ENCODE measurements around the gene PCBP2. TPM values are rescaled to one million over a fixed set of nuclear protein-coding genes. Genes with fewer than 3 reads are reported as not detected.
"Not testable (repeated sequence)": the region's sequence is repeated elsewhere in the genome, so short reads cannot be mapped to it uniquely, and the experiment has no call there.

PCBP2 gene
- total and polyA plus RNA-seq, 11 donors, result 290 to 642 (median 478) TPM

GRCh38 chr12:53418221-53418620 is 33.7 kb upstream of the PCBP2 start:
- Histone ChIP-seq H3K9me3 (no peaks in the 10 kb centered on the region), H3K36me3 (peaks cover 0 to 11% (median 0%) of the 10 kb centered on the region in 9 donors), H3K27me3 (no peaks in the 10 kb centered on the region), H3K4me1 (peaks cover 0 to 42% (median 19%) of the 10 kb centered on the region in 12 donors), H3K4me3 (no peak overlapping the region), H3K27ac (no peak overlapping the region)
- ATAC-seq (no peak), DNase-seq (no peak)
- TF ChIP-seq POLR2A (IDR thresholded peaks at IDR 0.05), result no peak
- WGBS, 4 donors, result 95 to 100% (median 98%) methylated on average over 3 of the region's 3 CpGs
- intact Hi-C loops (cut with DNase I), result no loop called here

GRCh38 chr12:53419756-53420155 is 32.1 kb upstream of the PCBP2 start:
- H3K27ac ChIP-seq, result no peak overlapping the region
- ATAC-seq (no peak), DNase-seq (no peak)
- no peaks in the 10 kb centered on the region for H3K27me3 ChIP-seq
- no peak overlapping the region for H3K4me3 ChIP-seq
- no peaks in the 10 kb centered on the region for H3K36me3 ChIP-seq
- no peaks in the 10 kb centered on the region for H3K9me3 ChIP-seq
- WGBS, 4 donors, result 88 to 97% (median 91%) methylated on average over 2 of the region's 2 CpGs
- intact Hi-C loops (cut with DNase I), result loop anchor here in 4 of 10 donors (1.0 to 5.0 kb wide), 3 partner anchors 67 to 88 kb away; partner anchors contain the start of gene NPFF (in 1 of the 4)
- TF ChIP-seq POLR2A (IDR thresholded peaks at IDR 0.05), result no peak
- TF ChIP-seq, protein P1, sequence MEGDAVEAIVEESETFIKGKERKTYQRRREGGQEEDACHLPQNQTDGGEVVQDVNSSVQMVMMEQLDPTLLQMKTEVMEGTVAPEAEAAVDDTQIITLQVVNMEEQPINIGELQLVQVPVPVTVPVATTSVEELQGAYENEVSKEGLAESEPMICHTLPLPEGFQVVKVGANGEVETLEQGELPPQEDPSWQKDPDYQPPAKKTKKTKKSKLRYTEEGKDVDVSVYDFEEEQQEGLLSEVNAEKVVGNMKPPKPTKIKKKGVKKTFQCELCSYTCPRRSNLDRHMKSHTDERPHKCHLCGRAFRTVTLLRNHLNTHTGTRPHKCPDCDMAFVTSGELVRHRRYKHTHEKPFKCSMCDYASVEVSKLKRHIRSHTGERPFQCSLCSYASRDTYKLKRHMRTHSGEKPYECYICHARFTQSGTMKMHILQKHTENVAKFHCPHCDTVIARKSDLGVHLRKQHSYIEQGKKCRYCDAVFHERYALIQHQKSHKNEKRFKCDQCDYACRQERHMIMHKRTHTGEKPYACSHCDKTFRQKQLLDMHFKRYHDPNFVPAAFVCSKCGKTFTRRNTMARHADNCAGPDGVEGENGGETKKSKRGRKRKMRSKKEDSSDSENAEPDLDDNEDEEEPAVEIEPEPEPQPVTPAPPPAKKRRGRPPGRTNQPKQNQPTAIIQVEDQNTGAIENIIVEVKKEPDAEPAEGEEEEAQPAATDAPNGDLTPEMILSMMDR (IDR thresholded peaks at IDR 0.05), result no peak
- peaks cover 0 to 28% (median 14%) of the 10 kb centered on the region in 12 donors for H3K4me1 ChIP-seq

GRCh38 chr12:53422247-53422646 is 29.7 kb upstream of the PCBP2 start:
- not testable (repeated sequence) for ATAC-seq, H3K9me3 ChIP-seq, H3K27me3 ChIP-seq, H3K4me3 ChIP-seq, H3K27ac ChIP-seq, DNase-seq, H3K36me3 ChIP-seq
- H3K4me1 ChIP-seq, result peaks cover 0 to 15% (median 4%) of the 10 kb centered on the region in 12 donors
- WGBS, 4 donors, result 90 to 95% (median 92%) methylated on average over 12 of the region's 12 CpGs
- intact Hi-C loops (cut with DNase I), result loop anchor here in 1 of 10 donors (5.0 kb wide), 1 partner anchor 85 kb away; the partner anchor contains the start of gene NPFF

DNA sequence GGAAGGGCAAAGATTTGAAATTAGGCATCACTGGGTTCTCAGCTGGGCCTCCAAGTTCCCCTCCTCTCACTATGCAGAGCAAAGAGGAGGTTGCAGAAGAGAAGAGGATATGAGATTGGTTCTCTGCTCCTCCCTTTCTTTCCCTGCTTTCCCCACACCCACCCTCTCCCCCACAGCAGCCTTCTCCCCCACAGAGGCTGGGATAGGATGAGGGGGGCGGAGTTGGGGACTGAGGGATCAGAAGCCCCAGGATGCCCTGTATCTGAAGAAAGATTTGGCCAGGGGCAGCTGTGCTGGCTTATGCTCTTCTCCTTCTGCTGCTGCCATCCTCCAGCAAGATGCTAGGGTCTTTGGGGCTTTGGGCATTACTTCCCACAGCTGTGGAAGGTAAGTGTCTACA is 28.3 kb upstream of the PCBP2 start, which contains the start of gene AMHR2:
Gene AMHR2, plus strand, starts transcription at position 259 of the 400 bp plus-strand sequence. Its CDS starts 80 bp downstream, at position 339.
- H3K9me3 ChIP-seq, result no peaks in the 10 kb centered on the region
- intact Hi-C loops (cut with DNase I), result loop anchor here in 2 of 10 donors (1.0 to 5.0 kb wide), 2 partner anchors 84 to 86 kb away; partner anchors contain the start of gene NPFF (in 1 of the 2)
- 95 to 100% (median 100%) methylated on average over 1 of the region's 1 CpG for WGBS, 4 donors
- no peak within 1 kb of the TSS for H3K4me3 ChIP-seq
- DNase-seq (no peak), ATAC-seq (no peak)
- peaks cover 0 to 15% (median 4%) of the 10 kb centered on the region in 12 donors for H3K4me1 ChIP-seq
- TF ChIP-seq, protein P1 (IDR thresholded peaks at IDR 0.05), result no peak
- no peak for TF ChIP-seq POLR2A (IDR thresholded peaks at IDR 0.05)
- H3K36me3 ChIP-seq, result no peaks in the 10 kb centered on the region
- H3K27me3 ChIP-seq, result no peaks in the 10 kb centered on the region
- no peak within 1 kb of the TSS for H3K27ac ChIP-seq

- ATAC-seq (peak in 2 of 4 donors; percentile 7 to 28), DNase-seq (no peak)
- no peaks in the 10 kb centered on the region for H3K9me3 ChIP-seq
- no peak overlapping the region for H3K4me3 ChIP-seq
- no peaks in the 10 kb centered on the region for H3K36me3 ChIP-seq
- H3K27me3 ChIP-seq, result no peaks in the 10 kb centered on the region
- intact Hi-C loops (cut with DNase I), result loop anchor here in 2 of 10 donors (5.0 kb wide), 1 partner anchor 82 kb away; the partner anchor contains the start of gene NPFF (in 2 of the 2)
- TF ChIP-seq POLR2A (IDR thresholded peaks at IDR 0.05), result no peak
- TF ChIP-seq, protein P1 (IDR thresholded peaks at IDR 0.05), result no peak
- 58 to 74% (median 62%) methylated on average over 7 to 9 of the region's 9 CpGs for WGBS, 4 donors
- no peak overlapping the region for H3K27ac ChIP-seq
- H3K4me1 ChIP-seq, result peaks cover 0 to 15% (median 4%) of the 10 kb centered on the region in 12 donors
Observed at GRCh38 chr12:53424626-53425514, 27.0 kb upstream of the PCBP2 start.
